ENCODE data around the gene C17orf67. TPM values are rescaled to one million over a fixed set of nuclear protein-coding genes. Genes with fewer than 3 reads are reported as not detected.

C17orf67 gene
- polyA plus RNA-seq, 1 donor from 2014 or later: 0.15 TPM

- TF ChIP-seq POLR2AphosphoS5 (IDR thresholded peaks at IDR 0.05) (no peak), CTCF (IDR thresholded peaks at IDR 0.05; ENCODE audit: poor library complexity, severe bottlenecking) (no peak), EZH2 (IDR thresholded peaks at IDR 0.05; ENCODE audit: borderline replicate concordance, insufficient read depth, low read length, poor library complexity, severe bottlenecking) (no peak), EP300 (conservative IDR thresholded peaks at IDR 0.05; ENCODE audit: poor library complexity, severe bottlenecking) (no peak), TAF1 (IDR thresholded peaks at IDR 0.05; ENCODE audit: low read depth) (no peak), MXI1 (conservative IDR thresholded peaks at IDR 0.05; ENCODE audit: poor library complexity, severe bottlenecking) (no peak), RAD21 (conservative IDR thresholded peaks at IDR 0.05) (no peak), SMC3 (conservative IDR thresholded peaks at IDR 0.05; ENCODE audit: poor library complexity) (no peak)
- TF ChIP-seq, protein P1, sequence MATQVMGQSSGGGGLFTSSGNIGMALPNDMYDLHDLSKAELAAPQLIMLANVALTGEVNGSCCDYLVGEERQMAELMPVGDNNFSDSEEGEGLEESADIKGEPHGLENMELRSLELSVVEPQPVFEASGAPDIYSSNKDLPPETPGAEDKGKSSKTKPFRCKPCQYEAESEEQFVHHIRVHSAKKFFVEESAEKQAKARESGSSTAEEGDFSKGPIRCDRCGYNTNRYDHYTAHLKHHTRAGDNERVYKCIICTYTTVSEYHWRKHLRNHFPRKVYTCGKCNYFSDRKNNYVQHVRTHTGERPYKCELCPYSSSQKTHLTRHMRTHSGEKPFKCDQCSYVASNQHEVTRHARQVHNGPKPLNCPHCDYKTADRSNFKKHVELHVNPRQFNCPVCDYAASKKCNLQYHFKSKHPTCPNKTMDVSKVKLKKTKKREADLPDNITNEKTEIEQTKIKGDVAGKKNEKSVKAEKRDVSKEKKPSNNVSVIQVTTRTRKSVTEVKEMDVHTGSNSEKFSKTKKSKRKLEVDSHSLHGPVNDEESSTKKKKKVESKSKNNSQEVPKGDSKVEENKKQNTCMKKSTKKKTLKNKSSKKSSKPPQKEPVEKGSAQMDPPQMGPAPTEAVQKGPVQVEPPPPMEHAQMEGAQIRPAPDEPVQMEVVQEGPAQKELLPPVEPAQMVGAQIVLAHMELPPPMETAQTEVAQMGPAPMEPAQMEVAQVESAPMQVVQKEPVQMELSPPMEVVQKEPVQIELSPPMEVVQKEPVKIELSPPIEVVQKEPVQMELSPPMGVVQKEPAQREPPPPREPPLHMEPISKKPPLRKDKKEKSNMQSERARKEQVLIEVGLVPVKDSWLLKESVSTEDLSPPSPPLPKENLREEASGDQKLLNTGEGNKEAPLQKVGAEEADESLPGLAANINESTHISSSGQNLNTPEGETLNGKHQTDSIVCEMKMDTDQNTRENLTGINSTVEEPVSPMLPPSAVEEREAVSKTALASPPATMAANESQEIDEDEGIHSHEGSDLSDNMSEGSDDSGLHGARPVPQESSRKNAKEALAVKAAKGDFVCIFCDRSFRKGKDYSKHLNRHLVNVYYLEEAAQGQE (IDR thresholded peaks at IDR 0.05; ENCODE audit: borderline replicate concordance): no peak
- Histone ChIP-seq H4K20me1 (ENCODE audit: insufficient read depth) (no peaks in the 10 kb centered on the region), H3K27me3 (ENCODE audit: insufficient read depth, low read depth, low read length) (no peaks in the 10 kb centered on the region), H3K9me3 (ENCODE audit: low read length) (no peaks in the 10 kb centered on the region), H3K4me2 (ENCODE audit: low read length) (no peak overlapping the region), H3K9ac (ENCODE audit: low read length) (no peak overlapping the region), H3K4me3 (ENCODE audit: low read length) (no peak overlapping the region), H3K79me2 (replicated peaks; ENCODE audit: insufficient read depth, low read length) (no peaks in the 10 kb centered on the region), H2AFZ (ENCODE audit: low read depth, low read length) (no peak overlapping the region), H3F3A (ENCODE audit: insufficient read depth, low read length, poor library complexity, severe bottlenecking) (no peaks in the 10 kb centered on the region), H3K9me2 (ENCODE audit: insufficient read depth, low read length) (no peaks in the 10 kb centered on the region), H3K36me3 (ENCODE audit: insufficient read depth, low read length) (no peaks in the 10 kb centered on the region), H3K27ac (ENCODE audit: low read length) (no peak overlapping the region)
Measured at GRCh38 chr17:56752263-56752836, 81.4 kb downstream of the C17orf67 start.

GRCh38 chr17:56751145-56751738 lies 82.5 kb downstream of the C17orf67 start:
- H3K9ac ChIP-seq (ENCODE audit: low read length): no peak overlapping the region
- no peak overlapping the region for H3K4me2 ChIP-seq (ENCODE audit: low read length)
- no peaks in the 10 kb centered on the region for H3K9me2 ChIP-seq (ENCODE audit: insufficient read depth, low read length)
- H3K36me3 ChIP-seq (ENCODE audit: insufficient read depth, low read length): no peaks in the 10 kb centered on the region
- no peaks in the 10 kb centered on the region for H3K9me3 ChIP-seq (ENCODE audit: low read length)
- no peak overlapping the region for H2AFZ ChIP-seq (ENCODE audit: low read depth, low read length)
- no peaks in the 10 kb centered on the region for H3F3A ChIP-seq (ENCODE audit: insufficient read depth, low read length, poor library complexity, severe bottlenecking)
- no peaks in the 10 kb centered on the region for H3K79me2 ChIP-seq (replicated peaks; ENCODE audit: insufficient read depth, low read length)
- TF ChIP-seq EP300 (conservative IDR thresholded peaks at IDR 0.05; ENCODE audit: poor library complexity, severe bottlenecking) (no peak), POLR2AphosphoS5 (IDR thresholded peaks at IDR 0.05) (no peak), RAD21 (conservative IDR thresholded peaks at IDR 0.05) (no peak), CTCF (IDR thresholded peaks at IDR 0.05; ENCODE audit: poor library complexity, severe bottlenecking) (no peak), TAF1 (IDR thresholded peaks at IDR 0.05; ENCODE audit: low read depth) (no peak), MXI1 (conservative IDR thresholded peaks at IDR 0.05; ENCODE audit: poor library complexity, severe bottlenecking) (no peak), SMC3 (conservative IDR thresholded peaks at IDR 0.05; ENCODE audit: poor library complexity) (no peak), EZH2 (IDR thresholded peaks at IDR 0.05; ENCODE audit: borderline replicate concordance, insufficient read depth, low read length, poor library complexity, severe bottlenecking) (no peak)
- TF ChIP-seq, protein P1 (IDR thresholded peaks at IDR 0.05; ENCODE audit: borderline replicate concordance): no peak
- H4K20me1 ChIP-seq (ENCODE audit: insufficient read depth): no peaks in the 10 kb centered on the region
- H3K27ac ChIP-seq (ENCODE audit: low read length): no peak overlapping the region
- H3K27me3 ChIP-seq (ENCODE audit: insufficient read depth, low read depth, low read length): no peaks in the 10 kb centered on the region
- H3K4me3 ChIP-seq (ENCODE audit: low read length): no peak overlapping the region

Data from neural cell (in vitro differentiated cells).